GM19452 (cell line): ENCODE measurements around the gene RNU6-1.

ENCODE experiments used
- ATAC-seq: cut with Tn5 transposase; IDR thresholded peaks from one replicate; pipeline ENCODE4 v1.9.1; 2021; ENCODE audit not compliant: unreplicated experiment

RNU6-1 gene

GRCh38 chr15:67822537-67823313, 17.1 kb downstream of the RNU6-1 start:
- ATAC-seq: no peak

GRCh38 chr15:67821784-67822440, 17.9 kb downstream of the RNU6-1 start:
- no peak for ATAC-seq

GRCh38 chr15:67820992-67821783, 18.7 kb downstream of the RNU6-1 start:
- ATAC-seq: no peak

- no peak for ATAC-seq
Observed at GRCh38 chr15:67820122-67820991, 19.5 kb downstream of the RNU6-1 start.

- ATAC-seq: no peak
Observed at GRCh38 chr15:67819636-67820035, 20.2 kb downstream of the RNU6-1 start.

GRCh38 chr15:67818464-67818863, 21.4 kb downstream of the RNU6-1 start:
- ATAC-seq: no peak

- no peak for ATAC-seq
Observed at GRCh38 chr15:67816668-67817067, 23.2 kb downstream of the RNU6-1 start.

- no peak for ATAC-seq
Observed at GRCh38 chr15:67815036-67815592, 24.7 kb downstream of the RNU6-1 start.

GRCh38 chr15:67813104-67813634, 26.7 kb downstream of the RNU6-1 start:
- no peak for ATAC-seq

- no peak for ATAC-seq
Observed at GRCh38 chr15:67812241-67812644, 27.6 kb downstream of the RNU6-1 start.

- no peak for ATAC-seq
Observed at GRCh38 chr15:67809866-67810265, 30.0 kb downstream of the RNU6-1 start.

- no peak for ATAC-seq
Observed at GRCh38 chr15:67809441-67809840, 30.4 kb downstream of the RNU6-1 start.

GRCh38 chr15:67808821-67809220, 31.0 kb downstream of the RNU6-1 start:
- ATAC-seq: no peak

GRCh38 chr15:67807836-67808235, 32.0 kb downstream of the RNU6-1 start:
- no peak for ATAC-seq

GRCh38 chr15:67807141-67807540, 32.7 kb downstream of the RNU6-1 start:
- ATAC-seq: no peak

GRCh38 chr15:67806536-67806935, 33.3 kb downstream of the RNU6-1 start:
- no peak for ATAC-seq

GRCh38 chr15:67805666-67806516, 34.0 kb downstream of the RNU6-1 start:
- no peak for ATAC-seq

GRCh38 chr15:67805008-67805665, 34.7 kb downstream of the RNU6-1 start:
- no peak for ATAC-seq
